GM12865 (cell line): ENCODE data around the gene TNPO2.
"Not testable (repeated sequence)": the region's sequence is repeated elsewhere in the genome, so short reads cannot be mapped to it uniquely, and the experiment has no call there.

ENCODE experiments used
- DNase-seq: peaks from one replicate; pipeline ENCODE4 v3.0.0; 2010; ENCODE audit warnings: low read depth
- H3K4me3 ChIP-seq: 2 replicates; pipeline ENCODE4 v1.5.1; 2011; ENCODE audit warnings: mild to moderate bottlenecking, low read depth, low read length, control low read depth
- TF ChIP-seq, protein P1 (sequence below): IDR thresholded peaks from 2 replicates; pipeline ENCODE4 v1.5.1; 2011; ENCODE audit warnings: low read length, control low read depth, low read depth, inconsistent platforms; ENCODE audit not compliant: insufficient read depth; ENCODE audit errors: missing control alignments

TNPO2 gene

DNA sequence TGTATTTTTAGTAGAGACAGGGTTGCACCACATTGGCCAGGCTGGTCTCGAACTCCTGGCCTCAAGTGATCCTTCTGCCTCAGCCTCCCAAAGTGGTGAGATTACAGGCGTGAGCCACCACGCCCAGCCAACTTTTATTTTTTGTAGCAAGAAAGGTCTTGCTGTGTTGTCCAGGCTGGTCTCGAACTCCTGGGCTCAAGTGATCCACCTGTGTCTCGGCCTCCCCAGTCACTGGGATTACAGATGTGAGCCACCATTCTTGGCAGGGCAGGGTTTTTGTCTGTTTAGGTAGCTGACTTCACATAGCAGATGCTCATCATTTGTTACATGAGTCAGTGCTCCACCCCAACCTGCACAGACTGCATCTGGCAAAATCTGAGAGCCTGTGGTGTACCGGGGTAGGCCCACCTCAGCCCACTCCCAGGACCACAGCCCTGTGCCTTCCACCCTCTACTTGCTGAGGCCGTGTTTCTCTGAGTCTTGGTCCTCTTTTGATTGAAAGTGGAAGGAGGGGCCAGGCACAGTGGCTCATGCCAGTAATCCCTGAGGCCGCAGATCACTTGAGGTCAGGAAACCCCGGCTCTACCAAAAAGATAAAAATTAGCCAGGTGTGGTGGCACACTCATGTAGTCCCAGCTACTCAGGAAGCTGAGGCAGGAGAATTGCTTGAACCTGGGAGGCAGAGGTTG lies 4.2 kb upstream of the TNPO2 start:
- TF ChIP-seq, protein P1, sequence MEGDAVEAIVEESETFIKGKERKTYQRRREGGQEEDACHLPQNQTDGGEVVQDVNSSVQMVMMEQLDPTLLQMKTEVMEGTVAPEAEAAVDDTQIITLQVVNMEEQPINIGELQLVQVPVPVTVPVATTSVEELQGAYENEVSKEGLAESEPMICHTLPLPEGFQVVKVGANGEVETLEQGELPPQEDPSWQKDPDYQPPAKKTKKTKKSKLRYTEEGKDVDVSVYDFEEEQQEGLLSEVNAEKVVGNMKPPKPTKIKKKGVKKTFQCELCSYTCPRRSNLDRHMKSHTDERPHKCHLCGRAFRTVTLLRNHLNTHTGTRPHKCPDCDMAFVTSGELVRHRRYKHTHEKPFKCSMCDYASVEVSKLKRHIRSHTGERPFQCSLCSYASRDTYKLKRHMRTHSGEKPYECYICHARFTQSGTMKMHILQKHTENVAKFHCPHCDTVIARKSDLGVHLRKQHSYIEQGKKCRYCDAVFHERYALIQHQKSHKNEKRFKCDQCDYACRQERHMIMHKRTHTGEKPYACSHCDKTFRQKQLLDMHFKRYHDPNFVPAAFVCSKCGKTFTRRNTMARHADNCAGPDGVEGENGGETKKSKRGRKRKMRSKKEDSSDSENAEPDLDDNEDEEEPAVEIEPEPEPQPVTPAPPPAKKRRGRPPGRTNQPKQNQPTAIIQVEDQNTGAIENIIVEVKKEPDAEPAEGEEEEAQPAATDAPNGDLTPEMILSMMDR, result no peak
- H3K4me3 ChIP-seq, result no peak overlapping the region
- DNase-seq, result no peak

GRCh38 chr19:12726988-12727316 lies 3.2 kb upstream of the TNPO2 start:
- no peak for DNase-seq
- TF ChIP-seq, protein P1, result no peak
- H3K4me3 ChIP-seq, result no peak overlapping the region

GRCh38 chr19:12725612-12726011 lies 1.9 kb upstream of the TNPO2 start:
- DNase-seq, H3K4me3 ChIP-seq: not testable (repeated sequence)

- peak; percentile 26 for DNase-seq
- TF ChIP-seq, protein P1, result no peak
- peak overlapping the region; percentile 94 for H3K4me3 ChIP-seq
Observed at GRCh38 chr19:12723381-12723640, 421 bp downstream of the TNPO2 start.

DNA sequence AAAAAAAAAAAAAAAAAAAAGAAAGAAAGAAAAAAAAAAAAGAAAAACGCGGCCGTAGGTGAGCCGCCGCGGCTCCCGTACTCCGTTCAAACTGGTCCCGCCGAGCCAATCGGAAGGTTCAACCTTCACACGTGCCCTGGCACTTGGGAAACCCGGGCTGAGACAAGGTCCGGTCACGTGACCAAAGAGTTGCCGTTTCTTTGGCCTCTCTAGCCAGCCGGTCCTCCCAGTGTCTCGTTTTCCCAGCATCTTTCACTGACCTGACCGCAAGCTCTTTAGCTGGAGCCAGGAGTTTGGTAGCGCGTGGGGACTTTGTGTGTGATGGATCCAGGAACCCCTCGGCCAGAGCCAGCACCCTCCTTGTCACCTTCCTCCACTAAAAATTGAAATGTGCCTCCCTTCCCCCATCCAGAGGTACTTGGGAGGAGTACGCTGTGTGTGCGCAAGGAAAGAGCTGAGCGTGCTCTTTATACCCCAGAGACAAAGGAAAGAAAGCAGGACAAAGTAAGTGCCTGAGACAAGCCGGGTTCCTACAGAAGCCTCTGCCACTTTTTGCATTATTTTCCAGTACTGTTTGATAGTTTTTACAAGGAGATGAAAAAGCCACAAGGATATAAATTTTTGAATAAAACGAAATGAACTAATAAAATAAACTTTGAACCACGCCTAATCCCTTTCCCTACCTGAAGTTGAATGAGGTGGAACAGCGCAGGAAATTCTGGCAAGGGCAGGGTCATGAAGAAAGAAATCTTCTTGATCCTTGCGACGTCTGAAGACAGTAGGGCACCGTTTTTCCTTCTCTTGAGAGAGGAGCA lies 959 bp downstream of the TNPO2 start:
- TF ChIP-seq, protein P1, result no peak
- peak overlapping the region; percentile 94 for H3K4me3 ChIP-seq
- DNase-seq, result peak; percentile 99

DNA sequence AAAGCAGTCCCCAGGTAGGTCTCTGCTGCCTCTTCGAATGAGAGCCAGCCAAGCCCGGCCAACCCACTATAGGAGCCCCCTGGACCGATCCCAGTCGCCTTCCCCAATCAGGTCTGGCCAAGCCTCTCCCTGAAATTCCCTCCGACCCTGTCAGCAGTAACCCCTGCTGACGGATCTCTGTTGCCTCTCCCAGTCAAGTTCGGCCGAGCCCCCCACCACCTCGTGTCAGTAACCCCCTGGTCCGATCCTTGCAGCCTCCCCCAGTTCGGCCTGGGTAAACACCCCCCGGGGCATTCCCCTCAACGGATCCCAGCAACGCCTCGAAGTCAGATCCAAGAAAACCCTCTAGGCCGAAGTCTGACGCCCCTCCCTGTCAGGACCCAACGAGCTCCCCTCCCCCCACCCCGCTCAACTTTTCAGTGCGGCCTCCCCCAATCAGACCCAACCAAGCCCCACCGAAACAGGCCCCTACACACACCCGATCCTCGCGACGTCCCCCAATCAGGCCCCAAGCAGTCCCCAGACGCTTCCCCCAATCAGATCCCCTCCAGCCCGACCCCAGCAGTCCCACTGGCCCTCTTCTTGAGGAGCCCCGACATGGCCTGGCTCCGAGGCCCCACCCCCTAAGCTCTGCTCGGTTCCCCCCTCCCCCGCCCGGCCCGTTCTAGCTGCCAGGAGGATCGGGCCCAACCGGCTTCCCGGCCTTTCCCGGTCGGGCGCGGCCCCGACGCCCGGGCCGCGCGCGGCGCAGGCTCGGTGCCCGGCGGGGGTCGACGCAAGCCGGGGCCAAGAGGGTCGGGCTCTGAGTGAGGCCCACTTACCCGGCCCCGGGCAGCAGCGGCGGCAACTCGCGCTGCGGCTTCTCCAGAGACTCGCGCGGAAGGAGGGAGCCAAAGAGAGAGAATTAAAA lies 1.8 kb downstream of the TNPO2 start:
- peak; percentile 77 for DNase-seq
- peak overlapping the region; percentile 94 for H3K4me3 ChIP-seq
- TF ChIP-seq, protein P1, result no peak
